ENCODE measurements around the gene GPR68. TPM values are rescaled to one million over a fixed set of nuclear protein-coding genes. Genes with fewer than 3 reads are reported as not detected.

GPR68 gene
- total RNA-seq, 1 donor from 2014 or later = 0.11 TPM

DNA sequence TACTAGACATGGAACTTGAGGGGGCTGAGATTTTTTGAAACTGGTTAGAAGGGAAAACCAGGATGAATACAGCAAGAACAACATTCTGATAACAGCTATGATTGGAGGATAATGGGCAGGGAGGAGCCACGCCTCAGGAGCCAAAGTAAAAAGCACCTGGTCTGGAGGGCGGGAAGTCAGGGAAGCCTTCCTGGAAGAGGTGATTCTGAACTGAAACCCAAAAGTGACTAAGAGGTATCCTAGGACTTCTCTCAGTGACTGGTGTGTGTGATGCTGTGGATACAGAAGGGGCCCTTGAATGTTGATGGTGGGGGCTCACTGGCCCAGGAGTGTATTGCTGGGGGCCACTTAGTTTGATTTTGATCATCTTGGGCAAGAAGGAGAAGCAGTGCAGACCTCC lies 18.8 kb upstream of the GPR68 start:
- no peak for TF ChIP-seq CTCF (IDR thresholded peaks at IDR 0.05)
- no peak overlapping the region for H3K27ac Mint-ChIP-seq (ENCODE audit: unreplicated experiment)
- no peak for DNase-seq (ENCODE audit: extremely low spot score, unreplicated experiment)
- H3K4me3 Mint-ChIP-seq (ENCODE audit: unreplicated experiment) = peak overlapping the region; percentile 31
- no peaks in the 10 kb centered on the region for H3K9me3 Mint-ChIP-seq (ENCODE audit: unreplicated experiment)
- no peaks in the 10 kb centered on the region for H3K36me3 Mint-ChIP-seq (ENCODE audit: unreplicated experiment)
- H3K27me3 Mint-ChIP-seq (ENCODE audit: unreplicated experiment) = peaks cover 22% of the 10 kb centered on the region
- H3K4me1 Mint-ChIP-seq (ENCODE audit: unreplicated experiment) = peaks cover 7% of the 10 kb centered on the region

GRCh38 chr14:91261986-91262549 lies 17.6 kb upstream of the GPR68 start:
- DNase-seq (ENCODE audit: extremely low spot score, unreplicated experiment) = no peak
- Mint-ChIP-seq H3K36me3 (ENCODE audit: unreplicated experiment) (no peaks in the 10 kb centered on the region), H3K27me3 (ENCODE audit: unreplicated experiment) (peaks cover 28% of the 10 kb centered on the region), H3K4me3 (ENCODE audit: unreplicated experiment) (no peak overlapping the region), H3K4me1 (ENCODE audit: unreplicated experiment) (peaks cover 7% of the 10 kb centered on the region), H3K9me3 (ENCODE audit: unreplicated experiment) (no peaks in the 10 kb centered on the region), H3K27ac (ENCODE audit: unreplicated experiment) (no peak overlapping the region)
- no peak for TF ChIP-seq CTCF (IDR thresholded peaks at IDR 0.05)

- H3K27ac Mint-ChIP-seq (ENCODE audit: unreplicated experiment) = no peak overlapping the region
- peaks cover 7% of the 10 kb centered on the region for H3K4me1 Mint-ChIP-seq (ENCODE audit: unreplicated experiment)
- H3K9me3 Mint-ChIP-seq (ENCODE audit: unreplicated experiment) = no peaks in the 10 kb centered on the region
- H3K4me3 Mint-ChIP-seq (ENCODE audit: unreplicated experiment) = no peak overlapping the region
- H3K36me3 Mint-ChIP-seq (ENCODE audit: unreplicated experiment) = no peaks in the 10 kb centered on the region
- no peak for TF ChIP-seq CTCF (IDR thresholded peaks at IDR 0.05)
- H3K27me3 Mint-ChIP-seq (ENCODE audit: unreplicated experiment) = peaks cover 30% of the 10 kb centered on the region
- DNase-seq (ENCODE audit: extremely low spot score, unreplicated experiment) = no peak
Observed at GRCh38 chr14:91261115-91261514, 16.6 kb upstream of the GPR68 start.

DNA sequence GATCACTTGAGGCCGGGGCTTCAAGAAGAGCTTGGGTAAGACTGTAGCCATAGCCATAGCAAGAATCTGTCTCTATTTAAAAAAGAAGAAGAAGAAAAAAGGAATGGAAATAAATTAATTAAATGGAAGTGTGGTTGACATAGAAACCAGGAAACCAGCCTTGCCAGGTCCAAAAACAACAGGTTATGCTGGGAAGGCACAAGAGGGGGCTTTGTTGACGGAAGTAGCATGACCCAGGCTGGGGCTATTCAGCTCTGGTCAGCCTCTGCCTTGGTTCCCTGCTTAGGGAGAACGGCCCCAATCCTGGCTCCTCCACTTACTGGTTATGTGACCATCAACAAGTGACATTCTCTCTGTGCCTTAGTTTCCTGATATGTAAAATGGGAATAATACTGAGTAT lies 14.4 kb upstream of the GPR68 start:
- no peak for TF ChIP-seq CTCF (IDR thresholded peaks at IDR 0.05)
- H3K27me3 Mint-ChIP-seq (ENCODE audit: unreplicated experiment) = peaks cover 23% of the 10 kb centered on the region
- no peaks in the 10 kb centered on the region for H3K9me3 Mint-ChIP-seq (ENCODE audit: unreplicated experiment)
- H3K4me3 Mint-ChIP-seq (ENCODE audit: unreplicated experiment) = no peak overlapping the region
- peaks cover 1% of the 10 kb centered on the region for H3K4me1 Mint-ChIP-seq (ENCODE audit: unreplicated experiment)
- no peak overlapping the region for H3K27ac Mint-ChIP-seq (ENCODE audit: unreplicated experiment)
- no peaks in the 10 kb centered on the region for H3K36me3 Mint-ChIP-seq (ENCODE audit: unreplicated experiment)
- no peak for DNase-seq (ENCODE audit: extremely low spot score, unreplicated experiment)

DNA sequence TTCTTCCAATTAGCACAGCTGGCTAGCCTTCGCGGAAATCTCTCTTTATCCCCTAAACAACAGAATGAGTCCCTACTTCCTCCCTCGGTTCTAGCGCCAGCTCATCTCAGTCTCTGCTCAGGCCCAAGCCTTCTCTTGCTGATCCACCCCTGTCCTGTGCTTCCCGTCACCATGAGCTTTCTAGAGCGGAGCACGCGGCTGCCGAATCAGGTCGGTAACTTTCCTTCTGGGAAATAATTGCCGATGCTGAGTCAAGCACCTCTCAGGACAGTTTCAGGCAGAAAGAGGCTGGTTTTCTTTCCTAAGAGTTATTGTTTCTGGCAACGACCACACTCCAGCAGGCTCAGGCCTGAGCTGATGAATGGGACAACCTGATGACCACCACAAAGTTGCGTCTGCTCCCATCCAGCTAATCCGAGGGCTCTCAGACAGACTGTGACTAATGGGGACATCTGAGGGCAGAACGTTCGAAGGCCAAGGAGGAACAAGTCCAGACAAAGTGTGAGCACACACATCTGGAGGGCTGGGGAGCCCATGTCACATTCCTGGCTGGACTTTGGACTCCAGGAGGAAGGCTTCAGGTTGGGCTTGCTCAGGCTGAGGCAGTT lies 13.6 kb upstream of the GPR68 start:
- no peak for TF ChIP-seq CTCF (IDR thresholded peaks at IDR 0.05)
- H3K4me1 Mint-ChIP-seq (ENCODE audit: unreplicated experiment) = no peaks in the 10 kb centered on the region
- DNase-seq (ENCODE audit: extremely low spot score, unreplicated experiment) = no peak
- no peak overlapping the region for H3K4me3 Mint-ChIP-seq (ENCODE audit: unreplicated experiment)
- peaks cover 16% of the 10 kb centered on the region for H3K27me3 Mint-ChIP-seq (ENCODE audit: unreplicated experiment)
- no peaks in the 10 kb centered on the region for H3K36me3 Mint-ChIP-seq (ENCODE audit: unreplicated experiment)
- no peaks in the 10 kb centered on the region for H3K9me3 Mint-ChIP-seq (ENCODE audit: unreplicated experiment)
- no peak overlapping the region for H3K27ac Mint-ChIP-seq (ENCODE audit: unreplicated experiment)
